Central memory CD4-positive, alpha-beta T cell (primary cell): ENCODE results near the gene UNC79.

Source experiments
- DNase-seq: peaks from one replicate; pipeline ENCODE4 v3.0.0; 2022

The UNC79 gene

GRCh38 chr14:93731753-93732152 lies 301.0 kb downstream of the UNC79 start:
- no peak for DNase-seq

GRCh38 chr14:93732524-93732923 lies 301.8 kb downstream of the UNC79 start:
- DNase-seq: no peak

- DNase-seq: no peak
These were observed 302.5 kb downstream of the UNC79 start for GRCh38 chr14:93733231-93733630.

GRCh38 chr14:93733631-93734030 lies 302.9 kb downstream of the UNC79 start:
- DNase-seq: no peak

GRCh38 chr14:93734086-93734822 lies 303.5 kb downstream of the UNC79 start:
- no peak for DNase-seq

- DNase-seq: no peak
These were observed 304.5 kb downstream of the UNC79 start for GRCh38 chr14:93735206-93735605.

GRCh38 chr14:93736378-93737014 lies 305.8 kb downstream of the UNC79 start:
- no peak for DNase-seq

GRCh38 chr14:93737634-93738033 lies 306.9 kb downstream of the UNC79 start:
- no peak for DNase-seq

GRCh38 chr14:93741556-93742230 lies 311.0 kb downstream of the UNC79 start:
- no peak for DNase-seq

GRCh38 chr14:93742761-93743160 lies 312.0 kb downstream of the UNC79 start:
- DNase-seq: no peak

- DNase-seq: no peak
These were observed 312.7 kb downstream of the UNC79 start for GRCh38 chr14:93743270-93744060.

GRCh38 chr14:93744176-93744575 lies 313.4 kb downstream of the UNC79 start:
- no peak for DNase-seq

- no peak for DNase-seq
These were observed 314.1 kb downstream of the UNC79 start for GRCh38 chr14:93744876-93745275.

- DNase-seq: no peak
These were observed 315.0 kb downstream of the UNC79 start for GRCh38 chr14:93745603-93746273.

- no peak for DNase-seq
These were observed 316.4 kb downstream of the UNC79 start for GRCh38 chr14:93747102-93747501.

GRCh38 chr14:93747560-93747959 lies 316.8 kb downstream of the UNC79 start:
- DNase-seq: no peak

GRCh38 chr14:93748208-93749075 lies 317.7 kb downstream of the UNC79 start:
- no peak for DNase-seq

GRCh38 chr14:93749076-93749420 lies 318.3 kb downstream of the UNC79 start:
- no peak for DNase-seq

GRCh38 chr14:93751946-93752655 lies 321.4 kb downstream of the UNC79 start:
- DNase-seq: no peak

GRCh38 chr14:93752980-93753561 lies 322.3 kb downstream of the UNC79 start:
- DNase-seq: no peak

- DNase-seq: no peak
These were observed 322.9 kb downstream of the UNC79 start for GRCh38 chr14:93753647-93754046.
